ENCODE results near the gene ANO3.

The ANO3 gene

GRCh38 chr11:26365284-26365683, 33.4 kb downstream of the ANO3 start:
- Histone ChIP-seq H3K4me3 (ENCODE audit: insufficient read depth, low read length, poor library complexity, severe bottlenecking) (no peak overlapping the region), H3K9me2 (replicated peaks; ENCODE audit: insufficient read depth, low read length) (no peaks in the 10 kb centered on the region), H3K9ac (ENCODE audit: low read length) (no peak overlapping the region), H3K79me2 (ENCODE audit: insufficient read depth, low read length) (no peaks in the 10 kb centered on the region), H3K4me2 (ENCODE audit: low read depth, low read length, poor library complexity, severe bottlenecking) (no peak overlapping the region), H4K20me1 (ENCODE audit: low read depth, low read length) (no peaks in the 10 kb centered on the region), H2AFZ (ENCODE audit: low read depth, low read length, severe bottlenecking) (no peak overlapping the region), H3K27ac (ENCODE audit: low read depth, low read length) (no peak overlapping the region), H3K27me3 (ENCODE audit: low read length) (no peaks in the 10 kb centered on the region), H3F3A (ENCODE audit: insufficient read depth) (no peaks in the 10 kb centered on the region), H3K9me3 (ENCODE audit: insufficient read depth, low read length) (peaks cover 4% of the 10 kb centered on the region; the same call in 1 of the 2 replicates), H3K36me3 (ENCODE audit: low read length) (no peaks in the 10 kb centered on the region)
- TF ChIP-seq CTCF (IDR thresholded peaks at IDR 0.05; ENCODE audit: insufficient read depth, low read length, poor library complexity, severe bottlenecking) (no peak), EZH2phosphoT487 (conservative IDR thresholded peaks at IDR 0.05; ENCODE audit: low read length) (no peak)

GRCh38 chr11:26377619-26378018, 45.7 kb downstream of the ANO3 start:
- Histone ChIP-seq H4K20me1 (ENCODE audit: low read depth, low read length) (no peaks in the 10 kb centered on the region), H3K36me3 (ENCODE audit: low read length) (no peaks in the 10 kb centered on the region), H3K9ac (ENCODE audit: low read length) (no peak overlapping the region), H3K4me2 (ENCODE audit: low read depth, low read length, poor library complexity, severe bottlenecking) (no peak overlapping the region), H3K27me3 (ENCODE audit: low read length) (no peaks in the 10 kb centered on the region), H3K27ac (ENCODE audit: low read depth, low read length) (no peak overlapping the region), H3K9me3 (ENCODE audit: insufficient read depth, low read length) (0 out of 2 replicates have a peak, but pooled peaks cover 6% of the 10 kb centered on the region), H3K4me3 (ENCODE audit: insufficient read depth, low read length, poor library complexity, severe bottlenecking) (no peak overlapping the region), H3F3A (ENCODE audit: insufficient read depth) (no peaks in the 10 kb centered on the region), H2AFZ (ENCODE audit: low read depth, low read length, severe bottlenecking) (no peak overlapping the region), H3K9me2 (replicated peaks; ENCODE audit: insufficient read depth, low read length) (no peaks in the 10 kb centered on the region), H3K79me2 (ENCODE audit: insufficient read depth, low read length) (no peaks in the 10 kb centered on the region)
- TF ChIP-seq EZH2phosphoT487 (conservative IDR thresholded peaks at IDR 0.05; ENCODE audit: low read length) (no peak), CTCF (IDR thresholded peaks at IDR 0.05; ENCODE audit: insufficient read depth, low read length, poor library complexity, severe bottlenecking) (no peak)

- TF ChIP-seq EZH2phosphoT487 (conservative IDR thresholded peaks at IDR 0.05; ENCODE audit: low read length) (no peak), CTCF (IDR thresholded peaks at IDR 0.05; ENCODE audit: insufficient read depth, low read length, poor library complexity, severe bottlenecking) (no peak)
- Histone ChIP-seq H4K20me1 (ENCODE audit: low read depth, low read length) (no peaks in the 10 kb centered on the region), H3K4me3 (ENCODE audit: insufficient read depth, low read length, poor library complexity, severe bottlenecking) (no peak overlapping the region), H3K9ac (ENCODE audit: low read length) (no peak overlapping the region), H3K27ac (ENCODE audit: low read depth, low read length) (no peak overlapping the region), H2AFZ (ENCODE audit: low read depth, low read length, severe bottlenecking) (no peak overlapping the region), H3K79me2 (ENCODE audit: insufficient read depth, low read length) (no peaks in the 10 kb centered on the region), H3K36me3 (ENCODE audit: low read length) (no peaks in the 10 kb centered on the region), H3K4me2 (ENCODE audit: low read depth, low read length, poor library complexity, severe bottlenecking) (no peak overlapping the region), H3K9me2 (replicated peaks; ENCODE audit: insufficient read depth, low read length) (no peaks in the 10 kb centered on the region), H3K9me3 (ENCODE audit: insufficient read depth, low read length) (no peaks in the 10 kb centered on the region), H3F3A (ENCODE audit: insufficient read depth) (no peaks in the 10 kb centered on the region), H3K27me3 (ENCODE audit: low read length) (no peaks in the 10 kb centered on the region)
Observed at GRCh38 chr11:26399336-26399735, 67.4 kb downstream of the ANO3 start.
